SK-N-SH (cell line): Measurements from ENCODE around the gene EFEMP2. TPM values are rescaled to one million over a fixed set of nuclear protein-coding genes. Genes with fewer than 3 reads are reported as not detected.
A peak's percentile ranks its signal among the peaks of the same experiment; 100 is the strongest.

Experiments used
- CTCF ChIA-PET: fragments of 300-600, 350-600 bp; formaldehyde crosslinking; extraction: SDS; loops from one replicate; lab custom pipeline; 2021; lab: Yijun Ruan, JAX
- POLR2A ChIA-PET: fragments of 350-600 bp; sonication (Branson Sonifier 250); formaldehyde crosslinking; extraction: SDS; loops from one replicate; lab custom pipeline; 2020; ENCODE audit warnings: antibody characterized with exemption, inconsistent platforms; lab: Yijun Ruan, JAX
- DNase-seq: peaks from one replicate; pipeline ENCODE4 v3.0.0; 2012
- H2AFZ ChIP-seq: fragments of 200-600 bp; sonication (generic); 2 replicates; pipeline ENCODE4 v1.8.1; 2016; ENCODE audit warnings: antibody characterized with exemption, mild to moderate bottlenecking, low read depth
- H3F3A ChIP-seq: fragments of 200-600 bp; sonication (generic); replicated peaks from 2 replicates; pipeline ENCODE3; 2016; ENCODE audit warnings: antibody characterized with exemption, mild to moderate bottlenecking; ENCODE audit not compliant: insufficient read depth
- H3K27ac ChIP-seq, 2 experiments: fragments of 200-500 bp in 1 of 2; fragments of 200-600 bp in 1 of 2; sonication (Bioruptor generic) in 1 of 2; sonication (generic), shearing (Covaris generic) in 1 of 2; 2 replicates each; pipeline versions ENCODE4 v1.5.1 to v1.6.1; 2014 to 2016; ENCODE audit warnings: low read depth in 2 of 2, inconsistent platforms in 1 of 2, low read length in 1 of 2, mild to moderate bottlenecking in 1 of 2, mixed read lengths in 1 of 2
- H3K27me3 ChIP-seq: fragments of 200-600 bp; sonication (generic), shearing (Covaris generic); 2 replicates; pipeline ENCODE4 v1.6.1; 2016; ENCODE audit warnings: mixed run types; ENCODE audit not compliant: insufficient read depth
- H3K36me3 ChIP-seq, 2 experiments: fragments of 200-500 bp in 1 of 2; fragments of 200-600 bp in 1 of 2; sonication (Bioruptor generic) in 1 of 2; sonication (generic) in 1 of 2; replicated peaks in 1 of 2; 2 replicates each; pipeline versions ENCODE3 to v1.5.1; 2014 to 2016; ENCODE audit warnings: low read length in 1 of 2, mild to moderate bottlenecking in 1 of 2; ENCODE audit not compliant: insufficient read depth in 2 of 2, control insufficient read depth in 1 of 2
- H3K4me1 ChIP-seq, 2 experiments: fragments of 200-500 bp in 1 of 2; fragments of 200-600 bp in 1 of 2; sonication (Bioruptor generic) in 1 of 2; sonication (generic), shearing (Covaris generic) in 1 of 2; 2 replicates each; pipeline versions ENCODE4 v1.5.1 to v1.6.1; 2014 to 2016; ENCODE audit warnings: low read depth in 1 of 2, low read length in 1 of 2, mixed run types in 1 of 2; ENCODE audit not compliant: insufficient read depth in 2 of 2, control insufficient read depth in 1 of 2
- H3K4me2 ChIP-seq: fragments of 200-600 bp; sonication (generic), shearing (Covaris generic); 2 replicates; pipeline ENCODE4 v1.6.1; 2017; ENCODE audit warnings: mixed run types
- H3K4me3 ChIP-seq, 2 experiments: fragments of 200-500 bp in 1 of 2; fragments of 200-600 bp in 1 of 2; sonication (Bioruptor generic) in 1 of 2; sonication (generic), shearing (Covaris generic) in 1 of 2; 2 replicates each; pipeline versions ENCODE4 v1.5.1 to v1.8.1; 2014 to 2016; ENCODE audit warnings: low read depth in 2 of 2, inconsistent platforms in 1 of 2, low read length in 1 of 2, mild to moderate bottlenecking in 1 of 2, mixed read lengths in 1 of 2, moderate library complexity in 1 of 2
- H3K79me2 ChIP-seq: fragments of 200-600 bp; sonication (generic); 2 replicates; pipeline ENCODE4 v1.8.1; 2017; ENCODE audit warnings: mild to moderate bottlenecking; ENCODE audit not compliant: insufficient read depth
- H3K9ac ChIP-seq: fragments of 200-600 bp; sonication (generic); 2 replicates; pipeline ENCODE4 v1.6.1; 2017; ENCODE audit warnings: mixed run types
- H3K9me2 ChIP-seq: fragments of 200-600 bp; sonication (generic); 2 replicates; pipeline ENCODE4 v1.6.1; 2017; ENCODE audit warnings: mixed run types
- H3K9me3 ChIP-seq: fragments of 200-600 bp; sonication (generic); 2 replicates; pipeline ENCODE4 v1.6.1; 2017; ENCODE audit warnings: mixed run types, mild to moderate bottlenecking, moderate library complexity
- H4K20me1 ChIP-seq: fragments of 200-600 bp; sonication (generic); 2 replicates; pipeline ENCODE4 v1.6.1; 2017; ENCODE audit warnings: mild to moderate bottlenecking, mixed run types; ENCODE audit not compliant: insufficient read depth
- ELF1 ChIP-seq: IDR thresholded peaks from 2 replicates; pipeline ENCODE4 v1.4.0; 2012
- EZH2phosphoT487 ChIP-seq: fragments of 200-600 bp; sonication (generic); IDR thresholded peaks from 2 replicates; pipeline ENCODE4 v1.6.1; 2017; ENCODE audit warnings: low read depth, mixed run types, mild to moderate bottlenecking, antibody characterized with exemption, moderate library complexity, borderline replicate concordance
- FOXM1 ChIP-seq: IDR thresholded peaks from 2 replicates; pipeline ENCODE4 v1.4.0; 2012; ENCODE audit warnings: low read depth, mild to moderate bottlenecking
- MEF2A ChIP-seq: IDR thresholded peaks from 2 replicates; pipeline ENCODE4 v1.4.0; 2012; ENCODE audit warnings: low read depth, borderline replicate concordance
- MXI1 ChIP-seq: IDR thresholded peaks from 2 replicates; pipeline ENCODE4 v1.6.1; 2012; ENCODE audit warnings: mild to moderate bottlenecking, low read depth, low read length, improper control_type of control experiment
- NRF1 ChIP-seq: IDR thresholded peaks from 2 replicates; pipeline ENCODE4 v1.6.1; 2012; ENCODE audit warnings: low read depth, mild to moderate bottlenecking, low read length
- POLR2AphosphoS5 ChIP-seq: IDR thresholded peaks from 2 replicates; pipeline ENCODE4 v1.6.1; 2012; ENCODE audit warnings: low read depth, low read length
- SMC3 ChIP-seq: IDR thresholded peaks from 2 replicates; pipeline ENCODE4 v1.6.1; 2012; ENCODE audit warnings: low read depth, low read length, improper control_type of control experiment
- TEAD4 ChIP-seq: IDR thresholded peaks from 2 replicates; pipeline ENCODE4 v1.4.0; 2012; ENCODE audit warnings: mild to moderate bottlenecking, borderline replicate concordance; ENCODE audit not compliant: insufficient read depth
- WGBS: methylation state at CpG from one replicate; pipeline ENCODE4 v1.1.6; 2017; ENCODE audit warnings: low lambda C conversion rate; 5-methylcytosine and 5-hydroxymethylcytosine counted together
- polyA plus RNA-seq, 3 experiments: library from polyadenylated mRNA; depleted of rRNA; stranded (reverse); fragments of >200 nt; gene quantifications; 2 replicates each; pipeline ENCODE4 v1.2.3, GENCODE V29; 2012
- TF ChIP-seq, protein P1 (sequence below): IDR thresholded peaks from 2 replicates; pipeline ENCODE4 v1.4.0; 2012; ENCODE audit warnings: low read depth, borderline replicate concordance
- TF ChIP-seq, protein P2 (sequence below): IDR thresholded peaks from 2 replicates; pipeline ENCODE4; 2012

Gene EFEMP2
- polyA plus RNA-seq, 1 of the 3 experiments (the other 2 are of a cell fraction), result 203 TPM

DNA sequence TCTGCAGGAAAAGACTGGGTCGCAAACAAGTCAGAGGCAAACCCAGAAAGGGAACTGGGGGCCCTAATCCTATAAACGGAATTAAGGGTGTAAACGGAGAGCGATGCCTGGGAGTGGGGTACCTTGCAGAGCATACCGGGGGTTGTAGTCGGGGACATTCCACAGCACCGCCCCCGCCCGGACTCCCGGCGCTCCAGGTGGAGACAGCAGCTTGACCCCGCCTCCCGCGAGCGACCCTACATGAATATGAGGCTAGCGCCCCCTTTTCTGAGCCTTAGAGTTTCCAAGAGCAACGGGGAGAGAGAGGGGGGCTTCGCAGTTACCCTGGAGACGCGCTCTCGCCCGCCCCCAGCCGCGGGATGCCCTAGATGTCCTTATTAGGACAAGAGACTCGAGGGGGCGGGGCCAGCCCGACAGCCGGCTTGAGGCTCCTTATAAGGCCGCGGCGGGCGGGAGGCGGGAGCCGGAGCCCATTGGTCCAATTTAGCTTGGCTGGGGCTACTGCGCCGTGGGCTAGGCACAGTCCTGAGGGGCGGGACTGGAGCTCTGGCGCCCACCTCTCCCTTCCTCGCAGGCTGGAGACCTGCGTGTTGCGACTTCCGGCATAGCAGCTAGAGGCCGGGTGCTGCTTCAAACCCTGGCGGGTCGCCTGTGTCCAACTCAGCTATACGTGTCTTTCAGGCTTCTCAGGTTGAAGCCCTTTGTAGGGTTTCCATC, 13.3 kb downstream of the EFEMP2 start (continued):
- TF ChIP-seq, protein P1, sequence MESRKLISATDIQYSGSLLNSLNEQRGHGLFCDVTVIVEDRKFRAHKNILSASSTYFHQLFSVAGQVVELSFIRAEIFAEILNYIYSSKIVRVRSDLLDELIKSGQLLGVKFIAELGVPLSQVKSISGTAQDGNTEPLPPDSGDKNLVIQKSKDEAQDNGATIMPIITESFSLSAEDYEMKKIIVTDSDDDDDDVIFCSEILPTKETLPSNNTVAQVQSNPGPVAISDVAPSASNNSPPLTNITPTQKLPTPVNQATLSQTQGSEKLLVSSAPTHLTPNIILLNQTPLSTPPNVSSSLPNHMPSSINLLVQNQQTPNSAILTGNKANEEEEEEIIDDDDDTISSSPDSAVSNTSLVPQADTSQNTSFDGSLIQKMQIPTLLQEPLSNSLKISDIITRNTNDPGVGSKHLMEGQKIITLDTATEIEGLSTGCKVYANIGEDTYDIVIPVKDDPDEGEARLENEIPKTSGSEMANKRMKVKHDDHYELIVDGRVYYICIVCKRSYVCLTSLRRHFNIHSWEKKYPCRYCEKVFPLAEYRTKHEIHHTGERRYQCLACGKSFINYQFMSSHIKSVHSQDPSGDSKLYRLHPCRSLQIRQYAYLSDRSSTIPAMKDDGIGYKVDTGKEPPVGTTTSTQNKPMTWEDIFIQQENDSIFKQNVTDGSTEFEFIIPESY, result no peak
- TF ChIP-seq POLR2AphosphoS5, result peak; percentile 74
- no peak for TF ChIP-seq FOXM1
- no peak for TF ChIP-seq SMC3
- TF ChIP-seq EZH2phosphoT487, result no peak
- TF ChIP-seq, protein P2, sequence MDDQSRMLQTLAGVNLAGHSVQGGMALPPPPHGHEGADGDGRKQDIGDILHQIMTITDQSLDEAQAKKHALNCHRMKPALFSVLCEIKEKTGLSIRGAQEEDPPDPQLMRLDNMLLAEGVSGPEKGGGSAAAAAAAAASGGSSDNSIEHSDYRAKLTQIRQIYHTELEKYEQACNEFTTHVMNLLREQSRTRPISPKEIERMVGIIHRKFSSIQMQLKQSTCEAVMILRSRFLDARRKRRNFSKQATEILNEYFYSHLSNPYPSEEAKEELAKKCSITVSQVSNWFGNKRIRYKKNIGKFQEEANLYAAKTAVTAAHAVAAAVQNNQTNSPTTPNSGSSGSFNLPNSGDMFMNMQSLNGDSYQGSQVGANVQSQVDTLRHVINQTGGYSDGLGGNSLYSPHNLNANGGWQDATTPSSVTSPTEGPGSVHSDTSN, result no peak
- TF ChIP-seq NRF1, result peak; percentile 37
- no peak for TF ChIP-seq TEAD4
- TF ChIP-seq ELF1, result peak; percentile 66
- TF ChIP-seq, all 33 proteins: peak for 10

DNA sequence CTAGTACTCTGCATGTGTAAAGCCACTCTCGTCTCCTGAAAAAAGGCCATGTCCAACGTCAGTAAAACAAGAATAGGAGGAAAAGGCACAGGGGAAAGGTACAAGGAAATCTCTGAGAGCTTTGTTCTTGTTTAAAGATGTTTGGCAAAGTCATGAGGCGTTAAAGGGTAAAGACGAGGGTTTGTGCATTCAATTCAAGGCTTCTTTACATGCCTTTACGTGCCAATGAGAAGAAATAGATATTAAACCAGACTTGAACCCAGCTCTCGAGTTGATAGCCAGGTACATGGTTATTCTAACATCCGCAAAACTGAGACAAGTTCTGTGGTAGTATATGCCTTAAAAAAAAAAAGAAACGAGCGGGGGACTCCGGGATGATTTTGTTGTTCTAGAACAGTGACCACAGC, 13.9 kb downstream of the EFEMP2 start:
- H3K9ac ChIP-seq, result peak overlapping the region; percentile 70
- WGBS, result under 1% methylated on average over 10 of the region's 10 CpGs
- no peaks in the 10 kb centered on the region for H3K27me3 ChIP-seq
- TF ChIP-seq MXI1 (0 out of 2 replicates have a peak, but pooled peaks have one; percentile 0), MEF2A (no peak)
- TF ChIP-seq, protein P1, result no peak
- TF ChIP-seq, all 33 proteins: peak for 1
- Histone ChIP-seq H3K4me2 (peak overlapping the region; percentile 99), H3K4me1 (peaks cover 10 to 33% of the 10 kb centered on the region in 2 experiments), H3K4me3 (peak overlapping the region; percentile 97 to 99), H4K20me1 (peaks cover 39% of the 10 kb centered on the region), H3K27ac (peak overlapping the region; percentile 93), H2AFZ (peak overlapping the region; percentile 69), H3K9me2 (no peaks in the 10 kb centered on the region), H3K9me3 (no peaks in the 10 kb centered on the region), H3K79me2 (peaks cover 74% of the 10 kb centered on the region), H3F3A (peaks cover 51% of the 10 kb centered on the region), H3K36me3 (peaks cover 39 to 52% of the 10 kb centered on the region in 2 experiments)
- CTCF ChIA-PET, result interaction anchor here (0.9 to 18.4 kb wide), 12 partner anchors 13 to 146 kb away, joined by 3 to 374 read pairs (median 5); partner anchors contain the start of genes BANF1, CCDC85B, CTSW and EFEMP2
- POLR2A ChIA-PET, result interaction anchor here (0.6 to 5.0 kb wide), 10 partner anchors 12 to 244 kb away, joined by 3 to 59 read pairs (median 6); partner anchors contain the start of genes CCDC85B, FIBP, KAT5 and PCNX3
- no peak for DNase-seq
